Liver (tissue), 9 donors: Measurements from ENCODE around the gene FGFBP2. TPM values are rescaled to one million over a fixed set of nuclear protein-coding genes. Genes with fewer than 3 reads are reported as not detected.

ENCODE experiments used
- DNase-seq: peaks from one replicate; pipeline ENCODE4 v3.0.0-alpha.2; 2017; ENCODE audit warnings: low spot score
- H3K27ac ChIP-seq, 2 donors: one replicate each; pipeline ENCODE4 v1.7.0; 2013; ENCODE audit warnings: inconsistent platforms in 2 of 2, low read length in 2 of 2, control low read depth in 1 of 2, low read depth in 1 of 2, mild to moderate bottlenecking in 1 of 2
- H3K27me3 ChIP-seq, 4 donors: one replicate each; pipeline versions ENCODE4 v1.6.1 to v1.7.0; 2013; ENCODE audit warnings: low read length in 3 of 4, inconsistent platforms in 1 of 4, mild to moderate bottlenecking in 1 of 4, moderate library complexity in 1 of 4; ENCODE audit not compliant: control insufficient read depth in 4 of 4, insufficient read depth in 4 of 4
- H3K36me3 ChIP-seq, 4 donors: one replicate each; pipeline versions ENCODE4 v1.6.1 to v1.7.0; 2013; ENCODE audit warnings: low read length in 3 of 4, mild to moderate bottlenecking in 3 of 4, low read depth in 1 of 4, moderate library complexity in 1 of 4; ENCODE audit not compliant: control insufficient read depth in 4 of 4, insufficient read depth in 3 of 4
- H3K4me1 ChIP-seq, 4 donors: one replicate each; pipeline versions ENCODE4 v1.6.1 to v1.7.0; 2013; ENCODE audit warnings: low read length in 3 of 4, mild to moderate bottlenecking in 3 of 4, moderate library complexity in 1 of 4; ENCODE audit not compliant: control insufficient read depth in 4 of 4, insufficient read depth in 4 of 4
- H3K4me3 ChIP-seq, 3 donors: one replicate each; pipeline versions ENCODE4 v1.6.1 to v1.7.0; 2013; ENCODE audit warnings: low read length in 3 of 3, control low read depth in 1 of 3, low read depth in 1 of 3, mild to moderate bottlenecking in 1 of 3
- H3K9ac ChIP-seq, 2 donors: one replicate each; pipeline ENCODE4 v1.7.0; 2013; ENCODE audit warnings: low read length in 2 of 2, mild to moderate bottlenecking in 2 of 2, moderate library complexity in 2 of 2, control low read depth in 1 of 2, low read depth in 1 of 2
- H3K9me3 ChIP-seq, 4 donors: one replicate each; pipeline versions ENCODE4 v1.6.1 to v1.7.0; 2013; ENCODE audit warnings: low read length in 3 of 4; ENCODE audit not compliant: control insufficient read depth in 4 of 4
- EGR1 ChIP-seq, 2 donors: IDR thresholded peaks; 2 replicates each; pipeline ENCODE4 v1.6.1; 2016 to 2018; ENCODE audit warnings: antibody characterized with exemption in 2 of 2, low read depth in 2 of 2
- FOXA2 ChIP-seq: IDR thresholded peaks from 2 replicates; pipeline ENCODE4 v1.6.1; 2016; ENCODE audit warnings: antibody characterized with exemption
- GABPA ChIP-seq, 2 donors: IDR thresholded peaks in 1 of 2; conservative IDR thresholded peaks in 1 of 2; 2 replicates each; pipeline ENCODE4 v1.6.1; 2016; ENCODE audit warnings: antibody characterized with exemption in 2 of 2, mild to moderate bottlenecking in 1 of 2, moderate library complexity in 1 of 2
- HNF4A ChIP-seq, 2 donors: conservative IDR thresholded peaks; 2 replicates each; pipeline ENCODE4 v1.6.1; 2016; ENCODE audit warnings: antibody characterized with exemption in 2 of 2, mild to moderate bottlenecking in 2 of 2
- HNF4G ChIP-seq: IDR thresholded peaks from 2 replicates; pipeline ENCODE4 v1.6.1; 2016; ENCODE audit warnings: antibody characterized with exemption
- JUND ChIP-seq, 2 donors: IDR thresholded peaks; 2 replicates each; pipeline ENCODE4 v1.6.1; 2016; ENCODE audit warnings: antibody characterized with exemption in 2 of 2
- NR2F2 ChIP-seq: IDR thresholded peaks from 2 replicates; pipeline ENCODE4 v1.6.1; 2016; ENCODE audit warnings: antibody characterized with exemption
- RAD21 ChIP-seq, 2 donors: IDR thresholded peaks; 2 replicates each; pipeline ENCODE4 v1.6.1; 2016; ENCODE audit warnings: antibody characterized with exemption in 2 of 2, mild to moderate bottlenecking in 2 of 2
- RXRA ChIP-seq, 2 donors: IDR thresholded peaks; 2 replicates each; pipeline ENCODE4 v1.6.1; 2017 to 2018; ENCODE audit warnings: antibody characterized with exemption in 2 of 2, mild to moderate bottlenecking in 1 of 2
- SP1 ChIP-seq: IDR thresholded peaks from 2 replicates; pipeline ENCODE4 v1.6.1; 2018; ENCODE audit warnings: antibody characterized with exemption, mild to moderate bottlenecking
- YY1 ChIP-seq: IDR thresholded peaks from 2 replicates; pipeline ENCODE4 v1.6.1; 2016; ENCODE audit warnings: antibody characterized with exemption, mild to moderate bottlenecking
- WGBS: extraction: QIAGEN DNeasy Blood & Tissue Kit; methylation state at CpG from one replicate; pipeline ENCODE4 v1.1.7; 2013; 5-methylcytosine and 5-hydroxymethylcytosine counted together
- polyA plus RNA-seq, 2 donors: library from polyadenylated mRNA; stranded (reverse) in 1 of 2; unstranded in 1 of 2; fragments of 200-250 nt in 1 of 2; fragments of >200 nt in 1 of 2; fragmentation: Nextera tagmentation in 1 of 2; extraction: Ambion mirVana in 1 of 2; gene quantifications; one replicate each; pipeline versions ENCODE4 v1.2.1 to v1.2.3, GENCODE V29; 2013 to 2015
- total RNA-seq, 2 donors: library from RNA; depleted of rRNA; stranded (reverse); fragments of >200 nt; gene quantifications; one replicate each; pipeline ENCODE4 v1.2.3, GENCODE V29; 2014
- TF ChIP-seq, protein P1 (sequence below): IDR thresholded peaks from 2 replicates; pipeline ENCODE4 v1.6.1; 2016; ENCODE audit warnings: antibody characterized with exemption, mild to moderate bottlenecking
- TF ChIP-seq, protein P2 (sequence below): IDR thresholded peaks from 2 replicates; pipeline ENCODE4 v1.6.1; 2016; ENCODE audit warnings: antibody characterized with exemption
- TF ChIP-seq, protein P3 (sequence below): fragments of 150-350 bp; IDR thresholded peaks from 2 replicates; pipeline ENCODE4 v1.5.1; 2017; ENCODE audit warnings: improper control_type of control experiment, low read depth, low read length; ENCODE audit not compliant: missing input control
- TF ChIP-seq, protein P4 (sequence below): IDR thresholded peaks from 2 replicates; pipeline ENCODE4 v1.6.1; 2016; ENCODE audit warnings: antibody characterized with exemption
- TF ChIP-seq, protein P5 (sequence below): IDR thresholded peaks from 2 replicates; pipeline ENCODE4 v1.6.1; 2016; ENCODE audit warnings: antibody characterized with exemption
- donor health status: healthy.
- donor health status: healthy.
- donor health status: healthy.
- donor health status: healthy.
- donor health status: healthy.

FGFBP2 gene
- total and polyA plus RNA-seq, 4 donors = 0.14 to 0.60 (median 0.25) TPM; not detected in 1

DNA sequence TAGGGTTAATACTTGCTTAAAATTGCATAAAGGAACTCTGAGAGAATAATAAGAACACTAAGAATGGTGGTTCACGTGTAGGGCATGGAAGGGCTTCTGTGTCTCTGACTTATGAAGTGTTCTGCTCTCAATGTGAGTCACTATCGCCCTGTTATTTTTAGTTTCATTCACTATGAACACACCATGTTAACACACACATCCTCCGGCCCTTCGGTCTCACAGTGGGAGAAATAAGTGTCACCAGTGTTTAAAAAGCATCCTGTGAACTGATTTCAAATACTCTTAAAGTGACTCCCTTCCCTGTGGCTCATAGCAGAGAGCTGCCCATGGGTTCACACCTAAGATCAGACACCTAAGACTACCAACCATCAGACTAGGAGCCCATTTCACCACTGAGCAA lies 33.8 kb upstream of the FGFBP2 start:
- DNase-seq = no peak
- no peaks in the 10 kb centered on the region for H3K27me3 ChIP-seq
- H3K9ac ChIP-seq = no peak overlapping the region
- no peak for TF ChIP-seq NR2F2
- TF ChIP-seq, protein P1, sequence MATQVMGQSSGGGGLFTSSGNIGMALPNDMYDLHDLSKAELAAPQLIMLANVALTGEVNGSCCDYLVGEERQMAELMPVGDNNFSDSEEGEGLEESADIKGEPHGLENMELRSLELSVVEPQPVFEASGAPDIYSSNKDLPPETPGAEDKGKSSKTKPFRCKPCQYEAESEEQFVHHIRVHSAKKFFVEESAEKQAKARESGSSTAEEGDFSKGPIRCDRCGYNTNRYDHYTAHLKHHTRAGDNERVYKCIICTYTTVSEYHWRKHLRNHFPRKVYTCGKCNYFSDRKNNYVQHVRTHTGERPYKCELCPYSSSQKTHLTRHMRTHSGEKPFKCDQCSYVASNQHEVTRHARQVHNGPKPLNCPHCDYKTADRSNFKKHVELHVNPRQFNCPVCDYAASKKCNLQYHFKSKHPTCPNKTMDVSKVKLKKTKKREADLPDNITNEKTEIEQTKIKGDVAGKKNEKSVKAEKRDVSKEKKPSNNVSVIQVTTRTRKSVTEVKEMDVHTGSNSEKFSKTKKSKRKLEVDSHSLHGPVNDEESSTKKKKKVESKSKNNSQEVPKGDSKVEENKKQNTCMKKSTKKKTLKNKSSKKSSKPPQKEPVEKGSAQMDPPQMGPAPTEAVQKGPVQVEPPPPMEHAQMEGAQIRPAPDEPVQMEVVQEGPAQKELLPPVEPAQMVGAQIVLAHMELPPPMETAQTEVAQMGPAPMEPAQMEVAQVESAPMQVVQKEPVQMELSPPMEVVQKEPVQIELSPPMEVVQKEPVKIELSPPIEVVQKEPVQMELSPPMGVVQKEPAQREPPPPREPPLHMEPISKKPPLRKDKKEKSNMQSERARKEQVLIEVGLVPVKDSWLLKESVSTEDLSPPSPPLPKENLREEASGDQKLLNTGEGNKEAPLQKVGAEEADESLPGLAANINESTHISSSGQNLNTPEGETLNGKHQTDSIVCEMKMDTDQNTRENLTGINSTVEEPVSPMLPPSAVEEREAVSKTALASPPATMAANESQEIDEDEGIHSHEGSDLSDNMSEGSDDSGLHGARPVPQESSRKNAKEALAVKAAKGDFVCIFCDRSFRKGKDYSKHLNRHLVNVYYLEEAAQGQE = no peak
- no peak for TF ChIP-seq RXRA (IDR thresholded peaks at IDR 0.05)
- TF ChIP-seq JUND (IDR thresholded peaks at IDR 0.05) = no peak
- no peak for TF ChIP-seq HNF4G
- no peaks in the 10 kb centered on the region for H3K9me3 ChIP-seq
- peaks cover 0 to 4% (median under 1%) of the 10 kb centered on the region in 4 donors for H3K4me1 ChIP-seq
- no peaks in the 10 kb centered on the region for H3K36me3 ChIP-seq
- WGBS = 82% methylated on average over 4 of the region's 4 CpGs
- no peak overlapping the region for H3K27ac ChIP-seq
- H3K4me3 ChIP-seq = no peak overlapping the region

DNA sequence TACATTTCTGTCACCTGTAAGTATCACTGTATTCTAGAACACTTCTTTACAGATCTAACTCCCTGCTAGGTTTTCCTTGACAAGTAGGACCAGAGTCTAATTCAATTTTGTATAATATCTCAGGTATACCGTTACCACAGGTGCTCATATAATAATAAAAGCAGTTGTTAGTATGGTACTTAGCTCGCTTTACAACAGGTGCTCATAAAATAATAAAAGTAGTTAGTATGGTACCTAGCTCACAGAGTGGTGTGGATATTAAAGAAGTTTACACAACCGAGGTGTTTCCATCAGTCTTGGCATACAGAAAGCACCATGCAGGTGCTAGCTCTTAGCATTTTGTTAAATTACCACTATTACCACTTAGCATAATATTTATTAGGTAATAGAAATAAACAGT lies 32.9 kb upstream of the FGFBP2 start:
- H3K9me3 ChIP-seq = no peaks in the 10 kb centered on the region
- TF ChIP-seq HNF4A (conservative IDR thresholded peaks at IDR 0.05) (no peak), SP1 (no peak), YY1 (no peak), RAD21 (IDR thresholded peaks at IDR 0.05) (no peak), GABPA (IDR thresholded peaks at IDR 0.05 in 1 of 2, conservative IDR thresholded peaks at IDR 0.05 in 1 of 2) (no peak), FOXA2 (no peak)
- TF ChIP-seq, protein P2, sequence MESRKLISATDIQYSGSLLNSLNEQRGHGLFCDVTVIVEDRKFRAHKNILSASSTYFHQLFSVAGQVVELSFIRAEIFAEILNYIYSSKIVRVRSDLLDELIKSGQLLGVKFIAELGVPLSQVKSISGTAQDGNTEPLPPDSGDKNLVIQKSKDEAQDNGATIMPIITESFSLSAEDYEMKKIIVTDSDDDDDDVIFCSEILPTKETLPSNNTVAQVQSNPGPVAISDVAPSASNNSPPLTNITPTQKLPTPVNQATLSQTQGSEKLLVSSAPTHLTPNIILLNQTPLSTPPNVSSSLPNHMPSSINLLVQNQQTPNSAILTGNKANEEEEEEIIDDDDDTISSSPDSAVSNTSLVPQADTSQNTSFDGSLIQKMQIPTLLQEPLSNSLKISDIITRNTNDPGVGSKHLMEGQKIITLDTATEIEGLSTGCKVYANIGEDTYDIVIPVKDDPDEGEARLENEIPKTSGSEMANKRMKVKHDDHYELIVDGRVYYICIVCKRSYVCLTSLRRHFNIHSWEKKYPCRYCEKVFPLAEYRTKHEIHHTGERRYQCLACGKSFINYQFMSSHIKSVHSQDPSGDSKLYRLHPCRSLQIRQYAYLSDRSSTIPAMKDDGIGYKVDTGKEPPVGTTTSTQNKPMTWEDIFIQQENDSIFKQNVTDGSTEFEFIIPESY = no peak
- no peak overlapping the region for H3K4me3 ChIP-seq
- DNase-seq = no peak
- no peak overlapping the region for H3K9ac ChIP-seq
- no peaks in the 10 kb centered on the region for H3K36me3 ChIP-seq
- no peaks in the 10 kb centered on the region for H3K4me1 ChIP-seq
- H3K27ac ChIP-seq = no peak overlapping the region
- no peaks in the 10 kb centered on the region for H3K27me3 ChIP-seq
- WGBS = 84% methylated on average over 3 of the region's 3 CpGs

DNA sequence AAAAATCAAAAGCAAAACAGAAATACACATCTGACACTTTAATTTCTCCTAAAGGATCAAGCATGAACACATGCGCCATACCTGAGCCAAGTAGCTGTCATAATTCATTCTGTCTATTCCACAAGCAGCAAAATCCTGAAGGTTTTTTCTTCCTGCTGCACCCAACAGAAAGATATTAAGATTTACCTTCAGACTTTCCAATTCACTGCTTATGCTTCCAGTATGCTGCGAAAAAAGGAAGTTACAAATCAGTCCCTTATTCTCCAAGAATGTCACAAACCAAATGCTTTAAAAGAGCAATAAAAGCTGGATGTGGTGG lies 29.2 kb upstream of the FGFBP2 start:
- Histone ChIP-seq H3K4me1 (peaks cover 0 to 2% (median 0%) of the 10 kb centered on the region in 4 donors), H3K4me3 (no peak overlapping the region), H3K27me3 (no peaks in the 10 kb centered on the region), H3K36me3 (no peaks in the 10 kb centered on the region), H3K9ac (no peak overlapping the region), H3K27ac (no peak overlapping the region), H3K9me3 (no peaks in the 10 kb centered on the region)
- DNase-seq = no peak
- 78% methylated on average over 2 of the region's 2 CpGs for WGBS
- TF ChIP-seq, protein P3, sequence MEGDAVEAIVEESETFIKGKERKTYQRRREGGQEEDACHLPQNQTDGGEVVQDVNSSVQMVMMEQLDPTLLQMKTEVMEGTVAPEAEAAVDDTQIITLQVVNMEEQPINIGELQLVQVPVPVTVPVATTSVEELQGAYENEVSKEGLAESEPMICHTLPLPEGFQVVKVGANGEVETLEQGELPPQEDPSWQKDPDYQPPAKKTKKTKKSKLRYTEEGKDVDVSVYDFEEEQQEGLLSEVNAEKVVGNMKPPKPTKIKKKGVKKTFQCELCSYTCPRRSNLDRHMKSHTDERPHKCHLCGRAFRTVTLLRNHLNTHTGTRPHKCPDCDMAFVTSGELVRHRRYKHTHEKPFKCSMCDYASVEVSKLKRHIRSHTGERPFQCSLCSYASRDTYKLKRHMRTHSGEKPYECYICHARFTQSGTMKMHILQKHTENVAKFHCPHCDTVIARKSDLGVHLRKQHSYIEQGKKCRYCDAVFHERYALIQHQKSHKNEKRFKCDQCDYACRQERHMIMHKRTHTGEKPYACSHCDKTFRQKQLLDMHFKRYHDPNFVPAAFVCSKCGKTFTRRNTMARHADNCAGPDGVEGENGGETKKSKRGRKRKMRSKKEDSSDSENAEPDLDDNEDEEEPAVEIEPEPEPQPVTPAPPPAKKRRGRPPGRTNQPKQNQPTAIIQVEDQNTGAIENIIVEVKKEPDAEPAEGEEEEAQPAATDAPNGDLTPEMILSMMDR = no peak
- TF ChIP-seq RAD21 (IDR thresholded peaks at IDR 0.05) = no peak
- no peak for TF ChIP-seq GABPA (IDR thresholded peaks at IDR 0.05 in 1 of 2, conservative IDR thresholded peaks at IDR 0.05 in 1 of 2)
- TF ChIP-seq, protein P1 = no peak
- TF ChIP-seq RXRA (IDR thresholded peaks at IDR 0.05) = no peak
- TF ChIP-seq EGR1 (IDR thresholded peaks at IDR 0.05; ENCODE audit: low read depth in 2 of 2) = no peak
- TF ChIP-seq, protein P4, sequence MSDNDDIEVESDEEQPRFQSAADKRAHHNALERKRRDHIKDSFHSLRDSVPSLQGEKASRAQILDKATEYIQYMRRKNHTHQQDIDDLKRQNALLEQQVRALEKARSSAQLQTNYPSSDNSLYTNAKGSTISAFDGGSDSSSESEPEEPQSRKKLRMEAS = no peak
- no peak for TF ChIP-seq HNF4A (conservative IDR thresholded peaks at IDR 0.05)
- TF ChIP-seq, protein P5, sequence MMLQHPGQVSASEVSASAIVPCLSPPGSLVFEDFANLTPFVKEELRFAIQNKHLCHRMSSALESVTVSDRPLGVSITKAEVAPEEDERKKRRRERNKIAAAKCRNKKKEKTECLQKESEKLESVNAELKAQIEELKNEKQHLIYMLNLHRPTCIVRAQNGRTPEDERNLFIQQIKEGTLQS = no peak
- TF ChIP-seq YY1 = no peak
- TF ChIP-seq FOXA2 = no peak
- no peak for TF ChIP-seq JUND (IDR thresholded peaks at IDR 0.05)
